IMR-90 (cell line): Measurements from ENCODE around the gene EPS8. TPM values are rescaled to one million over a fixed set of nuclear protein-coding genes. Genes with fewer than 3 reads are reported as not detected.

ENCODE experiments used
- ATAC-seq: fragments of 200-7000 bp; cut with Tn5 transposase; 2 replicates; pipeline ENCODE4 v1.9.1; 2020; ENCODE audit warnings: low read depth, mild to moderate bottlenecking, moderate library complexity
- BruUV-seq: library from RNA; stranded (reverse); fragments of 400-500 nt; replicated peaks from 2 replicates; lab custom pipeline; 2021; lab: Mats Ljungman, UMichigan
- CTCF ChIA-PET: fragments of 300-600 bp; formaldehyde crosslinking; extraction: SDS; loops from one replicate; lab custom pipeline; 2021; ENCODE audit warnings: antibody characterized with exemption; lab: Yijun Ruan, JAX
- POLR2A ChIA-PET: fragments of 300-600 bp; sonication (Branson Sonifier 250); formaldehyde crosslinking; loops from one replicate; lab custom pipeline; 2022; ENCODE audit warnings: antibody characterized with exemption; ENCODE audit not compliant: unreplicated experiment; lab: Charles Lee
- DNase-seq: peaks from one replicate; pipeline ENCODE4 v3.0.0; 2013
- H2AFZ ChIP-seq: replicated peaks from 2 replicates; pipeline ENCODE3; 2013; ENCODE audit warnings: low read length, mild to moderate bottlenecking; ENCODE audit not compliant: poor library complexity
- H2AK5ac ChIP-seq: 2 replicates; pipeline ENCODE4 v1.6.1; 2013; ENCODE audit warnings: low read depth, low read length, inconsistent platforms
- H2AK9ac ChIP-seq: replicated peaks from 2 replicates; pipeline ENCODE3; 2013; ENCODE audit warnings: mild to moderate bottlenecking, low read depth, low read length, moderate library complexity; ENCODE audit not compliant: poor library complexity
- H2BK120ac ChIP-seq: 2 replicates; pipeline ENCODE4 v1.6.1; 2013; ENCODE audit warnings: low read depth, low read length, inconsistent platforms
- H2BK15ac ChIP-seq: 3 replicates; pipeline ENCODE4 v1.6.1; 2013; ENCODE audit warnings: low read depth, low read length, inconsistent platforms
- H2BK20ac ChIP-seq: 2 replicates; pipeline ENCODE4 v1.6.1; 2013; ENCODE audit warnings: low read depth, mild to moderate bottlenecking, inconsistent platforms, low read length, moderate library complexity
- H2BK5ac ChIP-seq: 2 replicates; pipeline ENCODE4 v1.6.1; 2013; ENCODE audit warnings: mild to moderate bottlenecking, low read depth, low read length, inconsistent platforms; ENCODE audit not compliant: poor library complexity, severe bottlenecking
- H3K14ac ChIP-seq: replicated peaks from 2 replicates; pipeline ENCODE4 v1.6.1; 2013; ENCODE audit warnings: low read depth, low read length, inconsistent platforms
- H3K18ac ChIP-seq: 2 replicates; pipeline ENCODE4 v1.6.1; 2013; ENCODE audit warnings: low read depth, low read length, control low read depth
- H3K23ac ChIP-seq: 2 replicates; pipeline ENCODE4 v1.6.1; 2013; ENCODE audit warnings: low read depth, low read length, inconsistent platforms
- H3K27ac ChIP-seq: 2 replicates; pipeline ENCODE4 v1.5.1; 2013; ENCODE audit warnings: mild to moderate bottlenecking, control low read depth, low read length; ENCODE audit not compliant: insufficient read depth
- H3K27me3 ChIP-seq: 2 replicates; pipeline ENCODE4 v1.6.1; 2013; ENCODE audit warnings: low read length; ENCODE audit not compliant: control insufficient read depth, insufficient read depth
- H3K36me3 ChIP-seq: 2 replicates; pipeline ENCODE4 v1.6.1; 2013; ENCODE audit warnings: low read length, mixed read lengths; ENCODE audit not compliant: control insufficient read depth, insufficient read depth
- H3K4ac ChIP-seq: 2 replicates; pipeline ENCODE4 v1.6.1; 2013; ENCODE audit warnings: low read depth, low read length, inconsistent platforms
- H3K4me1 ChIP-seq: 2 replicates; pipeline ENCODE4 v1.6.1; 2013; ENCODE audit warnings: low read length, mixed read lengths; ENCODE audit not compliant: control insufficient read depth, insufficient read depth
- H3K4me2 ChIP-seq: 2 replicates; pipeline ENCODE4 v1.6.1; 2013; ENCODE audit warnings: low read depth, mild to moderate bottlenecking, control low read depth, low read length, moderate library complexity
- H3K4me3 ChIP-seq: 2 replicates; pipeline ENCODE4 v1.5.1; 2013; ENCODE audit warnings: low read depth, mild to moderate bottlenecking, control low read depth, low read length, moderate library complexity; ENCODE audit not compliant: insufficient read depth
- H3K56ac ChIP-seq: 2 replicates; pipeline ENCODE4 v1.6.1; 2013; ENCODE audit warnings: low read length, inconsistent platforms; ENCODE audit not compliant: insufficient read depth; ENCODE audit errors: extremely low read depth
- H3K79me1 ChIP-seq, 2 experiments: 2 replicates each; pipeline ENCODE4 v1.6.1; 2013; ENCODE audit warnings: low read length in 2 of 2, inconsistent platforms in 1 of 2, low read depth in 1 of 2
- H3K9ac ChIP-seq: 2 replicates; pipeline ENCODE4 v1.6.1; 2013; ENCODE audit warnings: low read depth, low read length, control low read depth
- H3K9me1 ChIP-seq: 2 replicates; pipeline ENCODE4 v1.6.1; 2013; ENCODE audit warnings: low read length, inconsistent platforms; ENCODE audit not compliant: insufficient read depth
- H3K9me3 ChIP-seq: 2 replicates; pipeline ENCODE4 v1.6.1; 2013; ENCODE audit warnings: low read length; ENCODE audit not compliant: control insufficient read depth, insufficient read depth
- H4K20me1 ChIP-seq: 2 replicates; pipeline ENCODE4 v1.6.1; 2013; ENCODE audit warnings: low read length, inconsistent platforms; ENCODE audit not compliant: insufficient read depth
- H4K5ac ChIP-seq: 2 replicates; pipeline ENCODE4 v1.6.1; 2013; ENCODE audit warnings: mild to moderate bottlenecking, low read depth, low read length, control low read depth
- H4K8ac ChIP-seq, 2 experiments: 2 replicates each; pipeline ENCODE4 v1.6.1; 2013; ENCODE audit warnings: low read depth in 2 of 2, low read length in 2 of 2, control low read depth in 1 of 2, inconsistent platforms in 1 of 2
- H4K91ac ChIP-seq: 2 replicates; pipeline ENCODE4 v1.6.1; 2013; ENCODE audit warnings: low read depth, low read length, inconsistent platforms; ENCODE audit not compliant: insufficient read depth
- BHLHE40 ChIP-seq: fragments of 150-350 bp; IDR thresholded peaks from 2 replicates; pipeline ENCODE4 v1.6.1; 2016; ENCODE audit warnings: mild to moderate bottlenecking, low read depth, low read length
- CEBPB ChIP-seq: IDR thresholded peaks from 2 replicates; pipeline ENCODE4 v1.6.1; 2012; ENCODE audit warnings: low read depth, low read length, improper control_type of control experiment
- CHD1 ChIP-seq: IDR thresholded peaks from 2 replicates; pipeline ENCODE4 v1.6.1; 2012; ENCODE audit warnings: low read depth, low read length, improper control_type of control experiment
- ELK1 ChIP-seq: fragments of 150-350 bp; IDR thresholded peaks from 2 replicates; pipeline ENCODE4 v1.6.1; 2016; ENCODE audit warnings: low read depth, mild to moderate bottlenecking, low read length, moderate library complexity, borderline replicate concordance
- FOS ChIP-seq: fragments of 150-350 bp; IDR thresholded peaks from 2 replicates; pipeline ENCODE4 v1.6.1; 2016; ENCODE audit warnings: low read depth, low read length
- MAFK ChIP-seq: IDR thresholded peaks from 2 replicates; pipeline ENCODE4 v1.6.1; 2012; ENCODE audit warnings: low read depth, low read length, improper control_type of control experiment
- MAZ ChIP-seq: IDR thresholded peaks from 2 replicates; pipeline ENCODE4 v1.6.1; 2012; ENCODE audit warnings: low read depth, mild to moderate bottlenecking, low read length, improper control_type of control experiment, moderate library complexity, borderline replicate concordance
- NFE2L2 ChIP-seq: fragments of 150-350 bp; IDR thresholded peaks from 2 replicates; pipeline ENCODE4 v1.6.1; 2016; ENCODE audit warnings: low read depth, mild to moderate bottlenecking, low read length
- RAD21 ChIP-seq: IDR thresholded peaks from 2 replicates; pipeline ENCODE4 v1.6.1; 2012; ENCODE audit warnings: low read length, improper control_type of control experiment
- RFX5 ChIP-seq: IDR thresholded peaks from 2 replicates; pipeline ENCODE4 v1.8.0; 2012; ENCODE audit warnings: low read depth, mild to moderate bottlenecking, low read length, moderate library complexity
- USF2 ChIP-seq: fragments of 150-350 bp; IDR thresholded peaks from 2 replicates; pipeline ENCODE4 v1.6.1; 2017; ENCODE audit warnings: mild to moderate bottlenecking, antibody characterized with exemption, low read length, low read depth
- WGBS, 2 experiments: methylation state at CpG; one replicate each; pipeline versions ENCODE4 v1.1.5 to v1.1.7; 2013; ENCODE audit warnings: missing lambda C conversion rate in 2 of 2; ENCODE audit not compliant: insufficient read length in 1 of 2; ENCODE audit errors: extremely low coverage in 2 of 2; 5-methylcytosine and 5-hydroxymethylcytosine counted together
- dilution Hi-C: fragments of 300-500 bp; cut with HindIII; formaldehyde crosslinking; loops from one replicate; pipeline ENCODE4 v1.14.3; 2018; ENCODE audit warnings: low sequenced_read_pairs; ENCODE audit not compliant: unreplicated experiment
- in situ Hi-C: fragments of 300-500 bp; cut with MboI; formaldehyde crosslinking; loops from 3 replicates; pipeline ENCODE4 v1.14.3; 2019; ENCODE audit warnings: low sequenced_read_pairs, inconsistent platforms, mixed read lengths
- intact Hi-C: fragments of 100-400 bp; cut with micrococcal nuclease; formaldehyde crosslinking; loops from 2 replicates; pipeline ENCODE4 v1.10.0; 2022
- polyA plus RNA-seq, 3 experiments: library from polyadenylated mRNA; depleted of rRNA; stranded (reverse); fragments of >200 nt; gene quantifications; 2 replicates each; pipeline ENCODE4 v1.2.3, GENCODE V29; 2012; ENCODE audit warnings: low replicate concordance in 1 of 3
- total RNA-seq: library from RNA; depleted of rRNA; stranded (reverse); fragments of >200 nt; gene quantifications from 2 replicates; pipeline ENCODE4 v1.2.3, GENCODE V29; 2012

EPS8 gene
- total and polyA plus RNA-seq, 2 of the 4 experiments (the other 2 are of a cell fraction) = 45.1 to 104 TPM

GRCh38 chr12:15714256-15714655, 74.9 kb downstream of the EPS8 start:
- POLR2A ChIA-PET = no interaction called here
- H3K27me3 ChIP-seq = no peaks in the 10 kb centered on the region
- BruUV-seq = no TSS peak

More at GRCh38 chr12:15714256-15714655, 74.9 kb downstream of the EPS8 start:
- Histone ChIP-seq H3K14ac (peak overlapping the region; percentile 37; the same call in 1 of the 2 replicates), H2AK5ac (peak overlapping the region; percentile 24; the same call in 1 of the 2 replicates), H4K8ac (no peak overlapping the region; a peak in 1 of 4 replicates), H4K20me1 (peaks cover 6% of the 10 kb centered on the region), H3K18ac (no peak overlapping the region), H3K56ac (no peak overlapping the region), H3K9ac (no peak overlapping the region), H3K36me3 (peaks cover 3% of the 10 kb centered on the region; the same call in 1 of the 2 replicates), H2AFZ (no peak overlapping the region), H3K4me1 (peaks cover 6% of the 10 kb centered on the region), H2BK5ac (no peak overlapping the region), H3K9me3 (no peaks in the 10 kb centered on the region), H3K27ac (no peak overlapping the region), H3K79me1 (peaks cover 25 to 66% of the 10 kb centered on the region in 2 experiments), H3K9me1 (peaks cover 3% of the 10 kb centered on the region; the same call in 1 of the 2 replicates), H4K91ac (no peak overlapping the region), H2AK9ac (no peak overlapping the region), H3K23ac (no peak overlapping the region), H3K4me3 (no peak overlapping the region), H2BK15ac (no peak overlapping the region), H2BK120ac (no peak overlapping the region), H3K4me2 (no peak overlapping the region), H4K5ac (no peak overlapping the region), H3K4ac (peak overlapping the region; percentile 26; the same call in 1 of the 2 replicates), H2BK20ac (no peak overlapping the region)
- dilution Hi-C loops = no loop called here
- CTCF ChIA-PET = interaction anchor here (0.7 kb wide), 1 partner anchor 133 kb away, joined by 3 read pairs; no protein-coding TSS in a partner anchor
- intact Hi-C loops = no loop called here
- TF ChIP-seq USF2 (no peak), FOS (no peak), BHLHE40 (no peak), MAZ (no peak), CHD1 (no peak), CEBPB (no peak), MAFK (no peak), RAD21 (no peak), ELK1 (no peak), NFE2L2 (no peak), RFX5 (no peak)
- no peak for ATAC-seq
- no peak for DNase-seq
- no CpG with 5 or more reads among the region's 2 CpGs for WGBS, 2 experiments
- in situ Hi-C loops = no loop called here
